ENCODE results near the gene PRMT1.

The PRMT1 gene

GRCh38 chr19:49653466-49653806 is 23.6 kb upstream of the PRMT1 start:
- no CpG with 5 or more reads among the region's 13 CpGs for WGBS (ENCODE audit: extremely low coverage, insufficient coverage, low lambda C conversion rate)

GRCh38 chr19:49654581-49654980 is 22.5 kb upstream of the PRMT1 start:
- H4K5ac ChIP-seq (ENCODE audit: low read length), result no peak overlapping the region
- no peaks in the 10 kb centered on the region for H3K27me3 ChIP-seq (ENCODE audit: insufficient read depth, low read length, poor library complexity)
- H2AK5ac ChIP-seq (ENCODE audit: low read length), result no peak overlapping the region
- H2BK120ac ChIP-seq (ENCODE audit: low read depth, low read length), result no peak overlapping the region
- H3K23ac ChIP-seq (ENCODE audit: low read length), result no peak overlapping the region
- no peak for DNase-seq
- no peaks in the 10 kb centered on the region for H3K4me1 ChIP-seq (ENCODE audit: control insufficient read depth, low read depth, low read length)
- H3K27ac ChIP-seq (ENCODE audit: low read depth, low read length), result no peak overlapping the region
- no peak overlapping the region for H4K8ac ChIP-seq (ENCODE audit: low read depth, low read length)
- H3K4ac ChIP-seq (ENCODE audit: low read depth, low read length), result no peak overlapping the region
- H3K36me3 ChIP-seq (ENCODE audit: control insufficient read depth, insufficient read depth, low read length), result peaks cover 21% of the 10 kb centered on the region
- no peak overlapping the region for H3K9ac ChIP-seq (ENCODE audit: low read length)
- H3K79me1 ChIP-seq (ENCODE audit: low read length), result peaks cover 3% of the 10 kb centered on the region
- H3K79me2 ChIP-seq (ENCODE audit: control insufficient read depth, insufficient read depth, low read length), result no peaks in the 10 kb centered on the region
- WGBS (ENCODE audit: extremely low coverage, insufficient coverage, low lambda C conversion rate), result no CpG with 5 or more reads among the region's 10 CpGs
- no peak overlapping the region for H3K4me2 ChIP-seq (ENCODE audit: low read length)
- no peak overlapping the region for H3K4me3 ChIP-seq (ENCODE audit: low read length)
- H3K56ac ChIP-seq (ENCODE audit: low read length), result no peak overlapping the region
- no peak overlapping the region for H2BK15ac ChIP-seq (replicated peaks; ENCODE audit: low read depth)
- no peak overlapping the region for H3K18ac ChIP-seq (ENCODE audit: low read length)
- H2BK5ac ChIP-seq (ENCODE audit: low read length), result no peak overlapping the region

More at GRCh38 chr19:49653466-49653806, 23.6 kb upstream of the PRMT1 start:
- no peak overlapping the region for H3K18ac ChIP-seq (ENCODE audit: low read length)
- peaks cover 16% of the 10 kb centered on the region for H3K36me3 ChIP-seq (ENCODE audit: control insufficient read depth, insufficient read depth, low read length)
- no peak overlapping the region for H2BK120ac ChIP-seq (ENCODE audit: low read depth, low read length)
- H2BK15ac ChIP-seq (replicated peaks; ENCODE audit: low read depth), result no peak overlapping the region
- no peak overlapping the region for H3K56ac ChIP-seq (ENCODE audit: low read length)
- H3K27me3 ChIP-seq (ENCODE audit: insufficient read depth, low read length, poor library complexity), result no peaks in the 10 kb centered on the region
- no peaks in the 10 kb centered on the region for H3K4me1 ChIP-seq (ENCODE audit: control insufficient read depth, low read depth, low read length)
- H3K27ac ChIP-seq (ENCODE audit: low read depth, low read length), result no peak overlapping the region
- no peak overlapping the region for H3K9ac ChIP-seq (ENCODE audit: low read length)
- no peak overlapping the region for H3K4ac ChIP-seq (ENCODE audit: low read depth, low read length)
- no peak overlapping the region for H3K23ac ChIP-seq (ENCODE audit: low read length)
- H2AK5ac ChIP-seq (ENCODE audit: low read length), result no peak overlapping the region
- no peak overlapping the region for H4K8ac ChIP-seq (ENCODE audit: low read depth, low read length)
- peaks cover 2% of the 10 kb centered on the region for H3K79me2 ChIP-seq (ENCODE audit: control insufficient read depth, insufficient read depth, low read length)
- H2BK5ac ChIP-seq (ENCODE audit: low read length), result no peak overlapping the region
- H3K79me1 ChIP-seq (ENCODE audit: low read length), result peaks cover 5% of the 10 kb centered on the region
- no peak overlapping the region for H3K4me3 ChIP-seq (ENCODE audit: low read length)
- no peak for DNase-seq
- no peak overlapping the region for H4K5ac ChIP-seq (ENCODE audit: low read length)
- H3K4me2 ChIP-seq (ENCODE audit: low read length), result no peak overlapping the region

GRCh38 chr19:49655570-49656455 is 21.3 kb upstream of the PRMT1 start:
- Histone ChIP-seq H3K27ac (ENCODE audit: low read depth, low read length) (no peak overlapping the region), H3K79me2 (ENCODE audit: control insufficient read depth, insufficient read depth, low read length) (no peaks in the 10 kb centered on the region), H3K9ac (ENCODE audit: low read length) (no peak overlapping the region), H3K4me3 (ENCODE audit: low read length) (no peak overlapping the region), H3K4me1 (ENCODE audit: control insufficient read depth, low read depth, low read length) (no peaks in the 10 kb centered on the region), H3K79me1 (ENCODE audit: low read length) (peaks cover 1% of the 10 kb centered on the region), H3K23ac (ENCODE audit: low read length) (no peak overlapping the region), H3K27me3 (ENCODE audit: insufficient read depth, low read length, poor library complexity) (no peaks in the 10 kb centered on the region), H4K8ac (ENCODE audit: low read depth, low read length) (no peak overlapping the region), H2BK15ac (replicated peaks; ENCODE audit: low read depth) (no peak overlapping the region), H2BK120ac (ENCODE audit: low read depth, low read length) (no peak overlapping the region), H2AK5ac (ENCODE audit: low read length) (no peak overlapping the region), H3K56ac (ENCODE audit: low read length) (no peak overlapping the region), H3K4ac (ENCODE audit: low read depth, low read length) (no peak overlapping the region), H3K36me3 (ENCODE audit: control insufficient read depth, insufficient read depth, low read length) (peaks cover 21% of the 10 kb centered on the region), H2BK5ac (ENCODE audit: low read length) (no peak overlapping the region), H3K18ac (ENCODE audit: low read length) (no peak overlapping the region), H3K4me2 (ENCODE audit: low read length) (no peak overlapping the region), H4K5ac (ENCODE audit: low read length) (no peak overlapping the region)
- no CpG with 5 or more reads among the region's 23 CpGs for WGBS (ENCODE audit: extremely low coverage, insufficient coverage, low lambda C conversion rate)
- no peak for DNase-seq

- Histone ChIP-seq H3K4ac (ENCODE audit: low read depth, low read length) (no peak overlapping the region), H3K27ac (ENCODE audit: low read depth, low read length) (no peak overlapping the region), H3K56ac (ENCODE audit: low read length) (no peak overlapping the region), H3K4me3 (ENCODE audit: low read length) (no peak overlapping the region), H3K4me2 (ENCODE audit: low read length) (no peak overlapping the region), H2BK15ac (replicated peaks; ENCODE audit: low read depth) (no peak overlapping the region), H2BK120ac (ENCODE audit: low read depth, low read length) (no peak overlapping the region), H3K9ac (ENCODE audit: low read length) (no peak overlapping the region), H2AK5ac (ENCODE audit: low read length) (no peak overlapping the region), H3K36me3 (ENCODE audit: control insufficient read depth, insufficient read depth, low read length) (peaks cover 24% of the 10 kb centered on the region), H4K8ac (ENCODE audit: low read depth, low read length) (no peak overlapping the region), H2BK5ac (ENCODE audit: low read length) (no peak overlapping the region), H3K79me1 (ENCODE audit: low read length) (peaks cover 1% of the 10 kb centered on the region), H3K18ac (ENCODE audit: low read length) (no peak overlapping the region), H3K4me1 (ENCODE audit: control insufficient read depth, low read depth, low read length) (no peaks in the 10 kb centered on the region), H3K27me3 (ENCODE audit: insufficient read depth, low read length, poor library complexity) (no peaks in the 10 kb centered on the region), H3K79me2 (ENCODE audit: control insufficient read depth, insufficient read depth, low read length) (no peaks in the 10 kb centered on the region), H3K23ac (ENCODE audit: low read length) (no peak overlapping the region), H4K5ac (ENCODE audit: low read length) (no peak overlapping the region)
- no CpG with 5 or more reads among the region's 17 CpGs for WGBS (ENCODE audit: extremely low coverage, insufficient coverage, low lambda C conversion rate)
- DNase-seq, result no peak
Observed at GRCh38 chr19:49656456-49657109, 20.5 kb upstream of the PRMT1 start.

- no peak overlapping the region for H3K4ac ChIP-seq (ENCODE audit: low read depth, low read length)
- no peak overlapping the region for H3K4me3 ChIP-seq (ENCODE audit: low read length)
- H3K4me1 ChIP-seq (ENCODE audit: control insufficient read depth, low read depth, low read length), result no peaks in the 10 kb centered on the region
- H3K4me2 ChIP-seq (ENCODE audit: low read length), result no peak overlapping the region
- peaks cover 26% of the 10 kb centered on the region for H3K36me3 ChIP-seq (ENCODE audit: control insufficient read depth, insufficient read depth, low read length)
- no CpG with 5 or more reads among the region's 22 CpGs for WGBS (ENCODE audit: extremely low coverage, insufficient coverage, low lambda C conversion rate)
- no peak overlapping the region for H2BK15ac ChIP-seq (replicated peaks; ENCODE audit: low read depth)
- H3K9ac ChIP-seq (ENCODE audit: low read length), result no peak overlapping the region
- no peak overlapping the region for H2BK5ac ChIP-seq (ENCODE audit: low read length)
- H2AK5ac ChIP-seq (ENCODE audit: low read length), result no peak overlapping the region
- H2BK120ac ChIP-seq (ENCODE audit: low read depth, low read length), result no peak overlapping the region
- H3K27me3 ChIP-seq (ENCODE audit: insufficient read depth, low read length, poor library complexity), result no peaks in the 10 kb centered on the region
- no peak overlapping the region for H4K5ac ChIP-seq (ENCODE audit: low read length)
- no peak overlapping the region for H3K56ac ChIP-seq (ENCODE audit: low read length)
- DNase-seq, result no peak
- peaks cover 1% of the 10 kb centered on the region for H3K79me1 ChIP-seq (ENCODE audit: low read length)
- H3K18ac ChIP-seq (ENCODE audit: low read length), result no peak overlapping the region
- H3K23ac ChIP-seq (ENCODE audit: low read length), result no peak overlapping the region
- H3K27ac ChIP-seq (ENCODE audit: low read depth, low read length), result no peak overlapping the region
- no peaks in the 10 kb centered on the region for H3K79me2 ChIP-seq (ENCODE audit: control insufficient read depth, insufficient read depth, low read length)
- no peak overlapping the region for H4K8ac ChIP-seq (ENCODE audit: low read depth, low read length)
Observed at GRCh38 chr19:49657493-49658138, 19.5 kb upstream of the PRMT1 start.

All from mesendoderm (in vitro differentiated cells).